HG03571 (cell line): ENCODE measurements around the gene NPLOC4.

ENCODE experiments used
- ATAC-seq: cut with Tn5 transposase; IDR thresholded peaks from one replicate; pipeline ENCODE4 v1.9.1; 2021; ENCODE audit not compliant: unreplicated experiment

NPLOC4 gene

GRCh38 chr17:81664051-81664470, 27.1 kb upstream of the NPLOC4 start:
- no peak for ATAC-seq

GRCh38 chr17:81662002-81662401, 25.1 kb upstream of the NPLOC4 start:
- no peak for ATAC-seq

DNA sequence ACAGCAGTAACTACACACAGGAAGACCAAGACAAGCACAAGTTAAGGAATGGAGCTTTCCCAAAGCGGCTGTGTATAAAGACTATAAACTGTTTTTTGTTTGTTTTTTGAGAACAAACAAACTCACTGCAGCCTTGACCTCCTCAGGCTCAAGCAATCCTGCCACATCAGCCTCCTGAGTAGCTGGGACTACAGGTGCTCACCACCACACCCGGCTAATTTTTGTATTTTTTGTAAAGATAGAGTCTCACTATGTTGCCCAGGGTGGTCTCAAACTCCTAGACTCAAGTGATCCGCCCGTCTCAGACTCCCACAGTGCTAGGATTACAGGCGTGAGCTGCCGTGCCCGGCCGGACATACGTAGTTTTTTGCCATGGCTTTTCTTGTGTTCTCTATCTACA, 23.5 kb upstream of the NPLOC4 start:
- no peak for ATAC-seq

GRCh38 chr17:81659038-81659437, 22.1 kb upstream of the NPLOC4 start:
- ATAC-seq, result no peak

DNA sequence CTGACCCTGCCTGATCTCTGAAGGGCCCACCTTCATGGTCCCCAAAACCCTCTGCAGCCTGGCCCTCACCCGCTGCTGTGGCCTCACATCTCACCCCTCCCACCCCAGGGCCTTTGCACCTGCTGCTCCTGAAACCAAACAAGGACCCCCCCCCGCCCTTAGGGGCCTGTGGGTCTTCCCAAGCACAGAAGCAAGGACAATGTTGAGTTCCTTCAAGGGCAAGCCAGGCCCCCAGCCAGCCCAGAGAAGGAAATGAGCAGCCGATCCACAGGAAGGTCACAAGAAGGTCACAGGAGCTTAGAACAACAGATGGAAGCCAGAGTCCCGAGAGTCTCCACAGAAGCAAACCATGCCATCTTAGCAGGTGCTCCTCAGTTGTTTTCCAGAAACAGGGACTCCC, 19.9 kb upstream of the NPLOC4 start:
- ATAC-seq, result no peak

DNA sequence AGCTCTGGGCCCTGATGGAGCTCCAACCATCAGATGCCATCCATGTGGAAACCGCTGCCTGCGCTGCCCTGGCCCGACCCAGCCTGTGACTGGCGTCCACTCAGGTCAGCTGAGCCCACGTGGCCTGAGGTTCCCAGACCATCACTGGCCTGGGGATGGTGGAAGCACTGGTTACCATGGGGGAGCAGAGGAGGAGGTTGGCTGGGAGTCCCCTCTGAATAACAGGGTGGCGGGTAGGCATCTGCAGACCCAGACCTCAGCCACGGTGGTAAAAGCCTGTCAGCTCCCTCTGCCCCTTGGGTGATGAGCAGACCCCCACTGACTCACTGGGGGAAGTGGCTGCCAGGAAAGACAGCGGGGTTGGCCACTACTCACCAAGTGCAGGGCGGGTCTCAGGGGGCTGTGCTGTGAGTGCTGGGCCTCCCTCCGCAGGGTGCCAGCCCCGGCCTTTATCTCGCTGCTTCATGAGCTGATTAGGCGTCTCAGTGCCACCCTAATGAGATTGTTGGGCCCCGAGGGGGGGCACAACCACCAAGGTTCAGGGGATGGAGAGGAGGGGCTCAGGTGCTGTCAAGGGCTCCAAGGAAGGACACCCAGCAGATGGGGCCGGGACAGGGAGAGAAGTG, 19.3 kb upstream of the NPLOC4 start, which contains the start of gene PDE6G:
PDE6G (minus strand) TSS at position 425 of the 626 bp plus-strand sequence. CDS start 3,237 bp downstream, outside the sequence.
- ATAC-seq, result no peak

- no peak for ATAC-seq
These were observed 18.6 kb upstream of the NPLOC4 start for GRCh38 chr17:81655378-81656117.

- ATAC-seq, result no peak
These were observed 16.2 kb upstream of the NPLOC4 start for GRCh38 chr17:81652906-81653771.

DNA sequence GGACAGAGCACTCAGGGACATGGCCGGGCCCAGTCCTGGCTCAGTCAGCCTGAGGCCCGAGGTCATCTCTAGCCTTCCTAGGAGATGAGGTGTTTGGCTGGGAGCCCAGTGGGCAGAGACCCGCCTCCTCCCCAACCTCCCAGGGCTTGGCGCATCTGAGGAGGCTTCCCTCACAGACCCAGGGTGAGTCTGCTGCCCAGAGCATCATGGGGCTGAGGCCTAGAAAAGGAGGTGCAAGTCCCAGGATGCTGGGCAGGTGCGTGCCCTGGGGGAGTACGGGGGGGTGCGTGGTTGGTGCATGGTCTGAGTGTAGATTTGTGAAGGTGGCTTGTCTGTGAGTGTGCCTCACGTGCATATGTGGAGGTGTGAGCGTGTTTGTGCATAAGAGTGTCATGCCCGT, 14.8 kb upstream of the NPLOC4 start:
- ATAC-seq, result no peak

- ATAC-seq, result no peak
These were observed 14.0 kb upstream of the NPLOC4 start for GRCh38 chr17:81650951-81651350.

DNA sequence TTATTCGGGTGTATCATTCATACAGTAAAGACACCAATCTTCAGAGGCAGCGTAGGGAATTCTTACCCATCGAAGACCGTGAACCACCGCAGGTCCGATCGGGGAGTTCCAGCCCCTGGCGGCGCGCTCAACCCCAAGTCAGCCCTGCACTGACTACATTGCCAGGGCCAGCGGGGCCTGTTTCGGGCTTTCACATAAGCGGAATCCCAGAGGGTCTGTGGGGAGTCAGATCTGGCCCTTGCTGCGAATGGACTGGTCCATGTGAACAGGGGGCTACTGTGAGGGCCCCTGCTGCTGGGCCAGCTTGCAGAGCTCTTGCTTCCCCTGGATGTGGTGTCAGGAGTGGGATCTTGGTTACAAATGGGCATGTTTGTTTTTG, 11.8 kb upstream of the NPLOC4 start:
- ATAC-seq, result no peak

- ATAC-seq, result no peak
These were observed 11.2 kb upstream of the NPLOC4 start for GRCh38 chr17:81648013-81648706.

- no peak for ATAC-seq
These were observed 10.7 kb upstream of the NPLOC4 start for GRCh38 chr17:81647640-81648012.

DNA sequence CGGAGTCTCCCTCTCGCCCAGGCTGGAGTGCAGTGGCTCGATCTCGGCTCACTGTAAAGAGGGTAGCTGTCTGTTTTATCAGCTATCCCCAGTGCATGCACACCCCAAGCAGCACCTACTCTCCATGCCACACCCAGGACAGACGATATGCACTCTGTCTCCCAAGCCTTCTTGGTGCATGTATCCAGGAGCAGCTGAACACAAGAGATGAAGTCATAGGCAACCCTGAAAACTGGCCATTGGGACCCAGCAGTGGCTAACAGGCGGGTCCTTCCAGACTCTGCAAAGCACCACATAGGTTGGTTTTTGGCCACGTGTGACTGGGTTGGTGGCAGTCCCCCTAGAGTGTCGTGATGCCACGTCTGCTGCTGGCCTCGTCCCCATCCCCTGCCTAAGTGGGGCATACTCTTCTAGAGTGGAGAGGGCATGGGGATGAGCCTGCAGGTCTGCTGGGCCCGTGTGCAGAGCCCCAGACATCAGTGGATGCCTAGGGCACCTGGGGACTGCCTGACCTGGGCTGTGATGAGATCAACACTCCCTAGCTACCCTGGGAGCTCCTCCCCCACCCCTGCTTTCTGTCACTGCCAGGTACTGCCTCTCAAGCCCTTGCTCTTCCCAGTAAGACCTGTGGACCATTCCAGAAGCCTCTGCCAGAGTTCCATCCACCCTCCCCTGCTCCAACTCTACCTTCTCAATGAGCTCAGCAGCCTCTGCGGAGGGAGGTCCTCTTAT, 10.1 kb upstream of the NPLOC4 start:
- ATAC-seq, result no peak

GRCh38 chr17:81644976-81645952, 8.4 kb upstream of the NPLOC4 start:
- ATAC-seq, result no peak

DNA sequence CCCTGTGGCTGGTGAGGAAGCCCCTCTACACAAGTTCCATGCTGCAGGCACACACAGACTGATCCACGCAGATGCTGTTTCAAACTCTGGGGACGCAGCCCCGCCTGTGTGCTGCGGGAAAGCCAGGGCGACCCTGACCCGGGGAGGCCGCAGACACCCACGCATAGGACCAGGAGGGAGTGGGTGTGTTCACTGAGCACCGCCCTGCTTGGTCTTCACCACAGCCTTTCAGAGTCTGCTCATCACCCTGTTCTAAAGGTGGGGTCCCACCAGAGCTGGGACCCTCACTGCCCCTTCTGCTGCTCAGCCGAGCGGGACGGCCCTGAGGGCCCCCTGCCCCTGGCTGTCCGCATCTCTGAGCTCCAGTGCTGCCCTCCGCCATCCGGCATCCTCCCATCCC, 7.6 kb upstream of the NPLOC4 start:
- ATAC-seq, result no peak

DNA sequence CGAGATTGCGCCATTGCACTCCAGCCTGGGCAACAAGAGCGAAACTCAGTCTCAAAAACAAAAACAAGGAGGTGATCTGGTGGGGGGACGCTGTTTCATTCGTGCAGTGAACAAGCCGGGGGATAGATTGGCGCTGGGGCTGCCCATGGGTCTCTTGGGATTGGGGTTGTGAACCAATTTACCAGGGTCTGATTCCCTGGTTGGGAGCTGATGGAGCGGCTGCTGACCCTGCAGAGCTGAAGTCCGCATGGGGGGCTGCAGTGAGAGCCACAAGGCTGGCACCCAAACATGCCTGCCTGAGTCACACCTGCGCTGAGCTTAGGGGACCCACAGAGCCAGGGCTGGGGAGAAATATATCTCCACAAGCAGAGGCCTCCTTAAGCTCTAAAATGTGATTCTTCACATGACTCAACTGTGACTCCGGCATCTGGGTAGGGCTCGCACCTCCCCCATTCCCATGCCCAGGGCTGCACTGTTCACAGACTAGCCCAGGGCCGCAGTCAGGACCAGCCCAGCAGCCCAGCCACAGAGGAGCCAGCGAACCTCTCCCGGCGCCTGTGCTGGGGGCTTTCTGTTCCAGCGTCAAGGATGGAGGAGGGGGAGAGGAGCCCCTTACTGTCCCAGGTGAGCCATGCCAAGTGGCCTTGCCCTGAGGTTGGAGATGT, 5.0 kb upstream of the NPLOC4 start:
- ATAC-seq, result no peak

GRCh38 chr17:81640011-81640410, 3.1 kb upstream of the NPLOC4 start:
- ATAC-seq, result no peak

DNA sequence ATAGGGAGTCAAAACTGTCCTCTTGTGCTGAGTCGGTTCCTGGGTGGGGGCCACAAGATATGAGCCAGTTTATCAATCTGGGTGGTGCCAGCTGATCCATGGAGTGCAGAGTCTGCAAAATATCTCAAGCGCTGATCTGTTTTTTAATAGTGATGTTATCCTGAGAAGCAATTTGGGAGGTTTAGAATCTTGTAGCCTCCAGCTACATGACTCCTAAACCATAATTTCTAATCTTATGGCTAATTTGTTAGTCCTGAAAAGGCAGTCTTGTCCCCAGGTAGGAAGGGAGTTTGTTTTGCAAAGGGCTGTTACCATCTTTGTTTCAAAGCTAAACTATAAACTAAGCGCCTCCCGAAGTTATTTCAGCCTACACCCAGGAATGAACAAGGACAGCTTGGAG, 1.8 kb upstream of the NPLOC4 start:
- ATAC-seq, result no peak
